Endothelial cell of umbilical vein (primary cell): Measurements from ENCODE around the gene ANKEF1. TPM values are rescaled to one million over a fixed set of nuclear protein-coding genes. Genes with fewer than 3 reads are reported as not detected.

Experiments
- BruUV-seq: library from RNA; stranded (reverse); fragments of 400-500 nt; replicated peaks from 2 replicates; lab custom pipeline; 2021; lab: Mats Ljungman, UMichigan
- CTCF ChIA-PET: fragments of 300-600, 350-600 bp; sonication (Branson Sonifier 250); formaldehyde crosslinking; loops from one replicate; lab custom pipeline; 2021; ENCODE audit warnings: antibody characterized with exemption, inconsistent platforms; lab: Charles Lee
- POLR2A ChIA-PET: fragments of 300-600, 350-600 bp; sonication (Branson Sonifier 250); formaldehyde crosslinking; loops from one replicate; lab custom pipeline; 2021; ENCODE audit warnings: antibody characterized with exemption, inconsistent platforms; lab: Charles Lee
- DNase-seq: peaks from one replicate; pipeline ENCODE4 v3.0.0-alpha.2; 2011; ENCODE audit warnings: low read depth, low spot score
- FAIRE-seq: peaks from 2 replicates; lab custom pipeline; 2011; peaks lifted over from hg19 to GRCh38; lab: Jason Lieb, UNC
- H2AFZ ChIP-seq: 2 replicates; pipeline ENCODE4 v1.6.0; 2012; ENCODE audit warnings: low read depth, low read length, control low read depth, inconsistent platforms
- H3K27ac ChIP-seq: 2 replicates; pipeline ENCODE4 v1.5.1; 2011; ENCODE audit warnings: low read depth, mild to moderate bottlenecking, control low read depth, low read length, moderate library complexity; ENCODE audit not compliant: insufficient read depth
- H3K27me3 ChIP-seq, 2 experiments: 2 replicates each; pipeline versions ENCODE4 v1.6.0 to v1.6.1; 2011; ENCODE audit warnings: low read length in 2 of 2, mixed read lengths in 1 of 2; ENCODE audit not compliant: control insufficient read depth in 2 of 2, insufficient read depth in 2 of 2
- H3K36me3 ChIP-seq, 2 experiments: 2 replicates in 1 of 2; 3 replicates in 1 of 2; pipeline ENCODE4 v1.5.1; 2011; ENCODE audit warnings: low read length in 2 of 2, mild to moderate bottlenecking in 1 of 2, moderate library complexity in 1 of 2; ENCODE audit not compliant: control insufficient read depth in 2 of 2, insufficient read depth in 2 of 2; ENCODE audit errors: extremely low read depth in 1 of 2
- H3K4me1 ChIP-seq: 3 replicates; pipeline ENCODE4 v1.5.1; 2011; ENCODE audit warnings: mild to moderate bottlenecking, low read length; ENCODE audit not compliant: control insufficient read depth, insufficient read depth; ENCODE audit errors: extremely low read depth
- H3K4me2 ChIP-seq: 2 replicates; pipeline ENCODE4 v1.6.1; 2011; ENCODE audit warnings: low read length, control low read depth, mixed read lengths; ENCODE audit not compliant: insufficient read depth
- H3K4me3 ChIP-seq, 3 experiments: fragments of 200-600 bp in 1 of 3; sonication (generic), shearing (Covaris generic) in 1 of 3; replicated peaks in 1 of 3; 2 replicates each; pipeline ENCODE4 v1.5.1; 2011 to 2016; ENCODE audit warnings: control low read depth in 3 of 3, low read length in 3 of 3, mild to moderate bottlenecking in 2 of 3, inconsistent platforms in 1 of 3, low read depth in 1 of 3, moderate library complexity in 1 of 3; ENCODE audit not compliant: insufficient read depth in 1 of 3
- H3K79me2 ChIP-seq: 2 replicates; pipeline ENCODE4 v1.6.0; 2012; ENCODE audit warnings: low read length, inconsistent platforms; ENCODE audit not compliant: control insufficient read depth, insufficient read depth
- H3K9ac ChIP-seq: replicated peaks from 2 replicates; pipeline ENCODE3; 2011; ENCODE audit warnings: low read length, control low read depth; ENCODE audit not compliant: insufficient read depth; ENCODE audit errors: extremely low read depth
- H3K9me1 ChIP-seq: replicated peaks from 3 replicates; pipeline ENCODE4 v1.6.0; 2011; ENCODE audit warnings: mild to moderate bottlenecking, low read length; ENCODE audit not compliant: control insufficient read depth, insufficient read depth; ENCODE audit errors: extremely low read depth
- H3K9me3 ChIP-seq: replicated peaks from 2 replicates; pipeline ENCODE4 v1.5.1; 2012; ENCODE audit warnings: low read length, inconsistent platforms; ENCODE audit not compliant: control insufficient read depth, insufficient read depth
- H4K20me1 ChIP-seq: replicated peaks from 2 replicates; pipeline ENCODE3; 2011; ENCODE audit warnings: mild to moderate bottlenecking, low read length; ENCODE audit not compliant: control insufficient read depth, insufficient read depth; ENCODE audit errors: extremely low read depth
- EZH2 ChIP-seq: IDR thresholded peaks from 2 replicates; pipeline ENCODE4 v1.6.1; 2012; ENCODE audit warnings: borderline replicate concordance, low read depth, mild to moderate bottlenecking, moderate library complexity, low read length, inconsistent platforms; ENCODE audit not compliant: severe bottlenecking
- FOS ChIP-seq: IDR thresholded peaks from 2 replicates; pipeline ENCODE4 v1.6.1; 2011; ENCODE audit warnings: mild to moderate bottlenecking, low read length, moderate library complexity, borderline replicate concordance; ENCODE audit not compliant: insufficient read depth
- GATA2 ChIP-seq: IDR thresholded peaks from 2 replicates; pipeline ENCODE4 v1.7.0; 2011; ENCODE audit warnings: low read depth, mild to moderate bottlenecking, moderate library complexity, mixed read lengths, low read length; ENCODE audit not compliant: insufficient read length, insufficient read depth
- JUN ChIP-seq: IDR thresholded peaks from 2 replicates; pipeline ENCODE4 v1.6.1; 2011; ENCODE audit warnings: borderline replicate concordance, low read depth; ENCODE audit not compliant: insufficient read length, insufficient read depth
- MYC ChIP-seq: IDR thresholded peaks from one replicate; pipeline ENCODE4 v1.6.1; 2011; ENCODE audit warnings: mild to moderate bottlenecking, low read depth, low read length
- POLR2A ChIP-seq: IDR thresholded peaks from 2 replicates; pipeline ENCODE4 v1.6.1; 2012; ENCODE audit warnings: low read depth, mild to moderate bottlenecking, control low read depth, low read length
- POLR2AphosphoS5 ChIP-seq: IDR thresholded peaks from 2 replicates; pipeline ENCODE4 v1.6.1; 2012; ENCODE audit warnings: low read depth, mild to moderate bottlenecking, control low read depth, low read length, moderate library complexity; ENCODE audit not compliant: insufficient read depth
- dilution Hi-C: fragments of 300-500 bp; cut with MboI; formaldehyde crosslinking; loops from one replicate; pipeline ENCODE4 v1.15.0; 2019; ENCODE audit warnings: low sequenced_read_pairs; ENCODE audit not compliant: extremely low pct_ligation_motif_present
- intact Hi-C: fragments of 100-400 bp; cut with micrococcal nuclease; formaldehyde crosslinking; loops from one replicate; pipeline ENCODE4 v1.10.0; 2022
- polyA plus RNA-seq, 4 experiments: library from polyadenylated mRNA; depleted of rRNA in 3 of 4; stranded (reverse) in 3 of 4; unstranded in 1 of 4; fragments of >200 nt; gene quantifications; 2 replicates each; pipeline versions ENCODE4 v1.2.1 to v1.2.3, GENCODE V29; 2011 to 2012; ENCODE audit warnings: missing spikeins in 1 of 4
- total RNA-seq: library from RNA; stranded (reverse); gene quantifications from 2 replicates; pipeline ENCODE4 v1.2.3, GENCODE V29; 2021
- TF ChIP-seq, protein P1 (sequence below): IDR thresholded peaks from 2 replicates; pipeline ENCODE4 v1.6.1; 2011; ENCODE audit not compliant: insufficient read depth, insufficient read length
- TF ChIP-seq, protein P2 (sequence below), 2 donors: IDR thresholded peaks; 1 replicate in 1 of 2; 2 replicates in 1 of 2; pipeline ENCODE4 v1.5.1; 2011; ENCODE audit warnings: low read length in 2 of 2, mild to moderate bottlenecking in 2 of 2, moderate library complexity in 2 of 2, control low read depth in 1 of 2, inconsistent platforms in 1 of 2, low read depth in 1 of 2; ENCODE audit not compliant: insufficient read depth in 1 of 2; ENCODE audit errors: extremely low read depth in 1 of 2

The ANKEF1 gene
- total and polyA plus RNA-seq, 2 donors (not counting 3 experiments of a cell fraction or from before 2014, with no cell fraction given), result 0.58 to 2.4 TPM

DNA sequence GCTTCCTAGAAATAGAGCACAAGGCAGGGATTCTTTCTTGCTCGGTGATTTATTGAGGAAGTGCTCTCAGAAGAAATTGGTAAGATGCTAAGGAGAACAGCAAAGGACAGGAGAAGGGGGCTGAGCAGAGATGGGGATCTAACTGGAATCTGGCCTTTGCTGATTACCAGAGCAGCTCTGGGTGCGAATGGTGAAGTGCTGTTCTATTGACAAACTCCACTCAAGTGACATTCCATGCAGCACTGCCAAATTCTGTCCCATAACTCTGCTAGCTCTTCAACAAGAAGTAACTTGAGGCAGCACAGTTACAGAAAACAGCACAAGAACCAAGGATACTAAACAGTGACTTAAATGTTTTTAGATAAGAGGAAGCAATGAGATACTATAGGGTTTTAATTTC lies 13.8 kb upstream of the ANKEF1 start:
- FAIRE-seq, result no peak
- TF ChIP-seq, protein P1, sequence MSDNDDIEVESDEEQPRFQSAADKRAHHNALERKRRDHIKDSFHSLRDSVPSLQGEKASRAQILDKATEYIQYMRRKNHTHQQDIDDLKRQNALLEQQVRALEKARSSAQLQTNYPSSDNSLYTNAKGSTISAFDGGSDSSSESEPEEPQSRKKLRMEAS, result no peak
- TF ChIP-seq GATA2 (no peak), JUN (no peak), FOS (no peak), MYC (no peak), EZH2 (no peak), POLR2A (no peak), POLR2AphosphoS5 (no peak)
- TF ChIP-seq, protein P2, sequence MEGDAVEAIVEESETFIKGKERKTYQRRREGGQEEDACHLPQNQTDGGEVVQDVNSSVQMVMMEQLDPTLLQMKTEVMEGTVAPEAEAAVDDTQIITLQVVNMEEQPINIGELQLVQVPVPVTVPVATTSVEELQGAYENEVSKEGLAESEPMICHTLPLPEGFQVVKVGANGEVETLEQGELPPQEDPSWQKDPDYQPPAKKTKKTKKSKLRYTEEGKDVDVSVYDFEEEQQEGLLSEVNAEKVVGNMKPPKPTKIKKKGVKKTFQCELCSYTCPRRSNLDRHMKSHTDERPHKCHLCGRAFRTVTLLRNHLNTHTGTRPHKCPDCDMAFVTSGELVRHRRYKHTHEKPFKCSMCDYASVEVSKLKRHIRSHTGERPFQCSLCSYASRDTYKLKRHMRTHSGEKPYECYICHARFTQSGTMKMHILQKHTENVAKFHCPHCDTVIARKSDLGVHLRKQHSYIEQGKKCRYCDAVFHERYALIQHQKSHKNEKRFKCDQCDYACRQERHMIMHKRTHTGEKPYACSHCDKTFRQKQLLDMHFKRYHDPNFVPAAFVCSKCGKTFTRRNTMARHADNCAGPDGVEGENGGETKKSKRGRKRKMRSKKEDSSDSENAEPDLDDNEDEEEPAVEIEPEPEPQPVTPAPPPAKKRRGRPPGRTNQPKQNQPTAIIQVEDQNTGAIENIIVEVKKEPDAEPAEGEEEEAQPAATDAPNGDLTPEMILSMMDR (IDR thresholded peaks at IDR 0.05; ENCODE audit: extremely low read depth in 1 of 2, insufficient read depth in 1 of 2, low read depth in 1 of 2, low read length in 2 of 2), result no peak
- no peak for DNase-seq
- ChIA-PET POLR2A (no interaction called here), CTCF (no interaction called here)
- Histone ChIP-seq H3K79me2 (no peaks in the 10 kb centered on the region), H4K20me1 (no peaks in the 10 kb centered on the region), H3K36me3 (no peaks in the 10 kb centered on the region), H3K4me1 (no peaks in the 10 kb centered on the region), H3K9ac (no peak overlapping the region), H3K9me3 (no peaks in the 10 kb centered on the region), H3K27me3 (peaks cover 0 to 2% of the 10 kb centered on the region in 2 experiments), H3K4me3 (no peak overlapping the region), H3K4me2 (no peak overlapping the region), H3K9me1 (no peaks in the 10 kb centered on the region), H2AFZ (no peak overlapping the region), H3K27ac (no peak overlapping the region)
- dilution Hi-C loops (no loop called here), intact Hi-C loops (no loop called here)
- no TSS peak for BruUV-seq
